Neural cell (in vitro differentiated cells): ENCODE results near the gene ARID3A.

Experiments
- CTCF ChIP-seq: fragments of 450-650 bp; IDR thresholded peaks from 2 replicates; pipeline ENCODE4 v1.5.1; 2014; ENCODE audit warnings: antibody characterized with exemption, mild to moderate bottlenecking, moderate library complexity; ENCODE audit not compliant: poor library complexity, severe bottlenecking
- EZH2 ChIP-seq: fragments of 200-600, 300-800 bp; shearing (Covaris generic), sonication (generic); IDR thresholded peaks from 2 replicates; pipeline ENCODE4 v1.6.1; 2014; ENCODE audit warnings: antibody characterized with exemption, low read length, borderline replicate concordance, mild to moderate bottlenecking; ENCODE audit not compliant: insufficient read depth, poor library complexity, severe bottlenecking
- MXI1 ChIP-seq: fragments of 450-650 bp; conservative IDR thresholded peaks from 2 replicates; pipeline ENCODE4 v1.6.1; 2014; ENCODE audit warnings: antibody characterized with exemption, mild to moderate bottlenecking; ENCODE audit not compliant: poor library complexity, severe bottlenecking
- POLR2AphosphoS5 ChIP-seq: IDR thresholded peaks from 2 replicates; pipeline ENCODE4 v1.6.1; 2012
- RAD21 ChIP-seq: fragments of 450-650 bp; conservative IDR thresholded peaks from 2 replicates; pipeline ENCODE4 v1.6.1; 2014; ENCODE audit warnings: antibody characterized with exemption, mild to moderate bottlenecking, moderate library complexity
- REST ChIP-seq: IDR thresholded peaks from 2 replicates; pipeline ENCODE4 v1.6.1; 2012; ENCODE audit warnings: borderline replicate concordance
- TAF1 ChIP-seq: IDR thresholded peaks from 2 replicates; pipeline ENCODE4 v1.6.1; 2012; ENCODE audit warnings: low read depth

GRCh38 chr19:944171-944567 is 18.3 kb downstream of the ARID3A start:
- TF ChIP-seq CTCF, result no peak
- no peak for TF ChIP-seq TAF1
- TF ChIP-seq RAD21, result no peak
- no peak for TF ChIP-seq EZH2
- TF ChIP-seq MXI1, result no peak
- TF ChIP-seq POLR2AphosphoS5, result no peak
- TF ChIP-seq REST, result no peak
